HPDE6-E6E7 (cell line): Measurements from ENCODE around the gene KLHL6.

Experiments
- DNase-seq: peaks from one replicate; pipeline ENCODE4 v3.0.0; 2011; ENCODE audit warnings: missing footprints; ENCODE audit errors: extremely low spot score

KLHL6 gene

DNA sequence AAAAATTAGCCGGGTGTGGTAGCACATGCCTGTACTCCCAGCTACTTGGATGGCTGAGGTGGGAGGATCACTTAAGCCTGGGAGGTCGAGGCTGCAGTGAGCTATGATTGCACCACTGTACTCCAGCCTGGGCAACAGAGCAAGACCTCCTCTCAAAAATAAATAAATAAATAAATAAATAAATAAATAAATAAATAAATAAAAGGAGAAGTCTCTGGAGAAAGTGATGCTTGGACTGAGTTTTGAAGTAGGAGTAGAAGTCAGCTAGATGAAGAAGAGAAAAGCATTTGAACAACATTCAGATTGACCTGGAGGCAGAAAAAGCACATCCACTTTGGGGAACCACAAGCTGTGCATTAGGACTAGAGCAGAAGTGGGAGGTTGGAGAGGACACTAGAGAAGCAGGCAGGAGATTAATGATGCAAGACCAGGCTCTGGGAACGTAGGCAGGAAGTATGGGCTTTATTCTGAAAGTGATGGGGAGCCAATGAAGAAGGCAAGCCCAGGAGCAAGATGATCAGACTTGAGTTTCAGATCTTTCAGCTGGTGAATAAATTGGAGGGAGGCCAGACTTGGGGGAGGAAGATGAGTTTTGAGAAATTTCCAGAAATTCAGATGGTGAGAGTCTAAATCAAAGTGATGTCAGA lies 48.7 kb downstream of the KLHL6 start:
- DNase-seq, result no peak

DNA sequence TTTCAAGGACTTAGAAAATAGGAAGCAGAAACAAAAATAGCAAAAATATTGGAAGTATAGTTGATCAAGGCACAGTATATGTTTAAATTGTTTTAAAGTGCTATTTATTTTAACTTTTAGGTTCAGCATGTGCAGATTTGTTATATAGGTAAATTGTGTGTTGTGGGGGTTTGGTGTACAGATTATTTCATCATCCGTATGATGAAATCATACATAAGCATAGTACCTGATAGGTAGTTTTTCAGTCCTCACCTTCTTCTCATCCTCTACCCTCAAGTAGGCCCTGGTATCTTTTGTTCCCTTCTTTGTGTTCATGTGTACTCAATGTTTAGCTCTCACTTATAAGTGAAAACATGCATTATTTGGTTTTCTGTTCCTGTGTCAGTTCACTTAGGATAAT lies 50.9 kb downstream of the KLHL6 start:
- no peak for DNase-seq

DNA sequence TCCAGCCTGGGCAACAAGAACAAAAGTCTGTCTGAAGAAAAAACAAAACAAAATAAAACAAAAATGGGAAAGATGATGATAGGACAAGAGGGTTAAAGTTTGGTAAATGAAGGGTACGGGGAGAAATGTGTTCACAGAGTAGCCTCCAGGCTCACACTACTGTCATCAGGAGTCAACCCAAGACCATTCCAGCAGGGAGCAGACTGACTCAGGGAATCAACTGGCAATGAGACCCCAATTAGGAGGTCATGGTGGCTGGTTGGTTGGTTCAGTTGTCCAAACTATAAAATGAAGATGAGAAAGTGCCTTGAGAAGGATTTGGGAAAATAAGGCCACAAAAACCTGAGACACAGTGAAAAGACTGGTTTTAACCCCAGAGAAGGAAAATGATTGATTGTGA lies 51.8 kb downstream of the KLHL6 start:
- DNase-seq, result no peak

DNA sequence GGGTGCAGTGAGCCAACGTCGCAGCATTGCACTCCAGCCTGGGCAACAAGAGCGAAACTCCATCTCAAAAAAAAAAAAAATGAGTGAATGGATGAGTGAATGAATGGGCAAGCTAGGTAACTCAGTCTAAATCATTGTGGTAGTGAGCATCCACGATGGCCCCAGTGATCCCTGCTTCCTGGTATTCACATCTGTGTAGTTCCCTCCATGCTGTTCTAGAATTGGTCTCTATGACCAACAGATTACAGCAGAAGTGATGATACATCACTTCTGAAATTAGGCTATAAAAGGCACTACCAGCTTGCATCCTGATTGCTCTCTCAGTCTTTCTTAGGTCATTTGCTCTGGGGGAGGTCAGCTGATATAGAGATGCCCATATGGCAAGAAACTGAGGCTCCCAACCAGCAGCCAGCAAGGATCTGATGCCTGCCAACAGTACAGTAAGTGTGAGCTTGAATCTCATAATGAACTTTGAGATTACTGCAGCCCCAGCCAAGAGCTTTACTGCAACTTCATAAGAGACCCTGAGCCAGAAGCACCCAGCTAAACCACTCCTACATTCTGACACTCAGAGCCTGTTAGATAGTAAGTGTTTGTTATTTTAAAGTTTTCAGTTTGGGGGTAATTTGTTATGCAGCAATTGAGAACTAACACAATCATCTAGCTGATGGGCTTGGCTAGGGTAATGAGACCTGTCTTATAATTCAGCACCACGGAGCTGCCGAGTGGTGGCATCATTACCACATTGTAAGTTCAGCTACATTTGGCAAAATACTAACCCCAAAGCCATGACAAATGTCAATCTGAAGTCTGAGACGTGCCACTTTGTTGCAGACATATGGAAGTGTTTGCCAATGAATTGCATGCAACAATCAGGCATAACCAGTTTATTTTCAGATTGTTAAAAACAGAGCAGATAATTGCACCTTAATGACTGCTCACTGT lies 53.0 kb downstream of the KLHL6 start:
- no peak for DNase-seq

DNA sequence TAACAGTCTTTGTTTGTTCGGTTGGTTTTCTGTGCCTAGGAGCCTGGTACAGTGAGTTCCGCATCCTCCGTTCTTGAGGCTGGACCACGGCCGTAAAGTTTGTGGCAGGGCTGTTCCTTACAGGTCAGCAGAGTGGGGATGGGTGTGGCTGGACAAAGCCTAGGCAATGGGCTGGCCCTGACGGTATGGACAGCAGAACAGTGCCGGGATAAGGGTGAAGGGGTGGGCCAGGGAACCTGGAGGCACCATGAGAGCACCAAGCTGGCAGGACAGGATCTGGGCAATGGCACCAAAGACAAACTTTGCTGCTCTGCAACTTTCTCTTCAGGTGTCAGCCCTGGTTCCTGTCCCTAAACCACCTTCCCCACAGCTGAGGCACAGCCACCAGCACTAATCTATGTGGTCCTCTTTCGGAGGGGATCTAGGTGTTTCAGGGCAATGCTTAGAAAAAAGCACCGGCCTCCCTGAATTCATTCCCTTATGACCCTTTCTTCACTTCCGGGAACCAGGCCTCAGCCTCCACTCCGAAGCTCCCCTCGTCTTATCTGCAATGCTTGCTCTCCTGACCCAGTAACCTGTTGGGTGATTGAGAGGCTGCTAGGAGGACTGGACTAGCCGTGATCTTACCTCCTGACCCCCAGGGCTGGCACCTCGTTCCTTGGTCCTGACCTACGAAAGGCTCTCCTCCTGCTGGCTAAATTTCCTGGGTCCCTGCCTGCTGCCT lies 54.4 kb downstream of the KLHL6 start:
- no peak for DNase-seq

DNA sequence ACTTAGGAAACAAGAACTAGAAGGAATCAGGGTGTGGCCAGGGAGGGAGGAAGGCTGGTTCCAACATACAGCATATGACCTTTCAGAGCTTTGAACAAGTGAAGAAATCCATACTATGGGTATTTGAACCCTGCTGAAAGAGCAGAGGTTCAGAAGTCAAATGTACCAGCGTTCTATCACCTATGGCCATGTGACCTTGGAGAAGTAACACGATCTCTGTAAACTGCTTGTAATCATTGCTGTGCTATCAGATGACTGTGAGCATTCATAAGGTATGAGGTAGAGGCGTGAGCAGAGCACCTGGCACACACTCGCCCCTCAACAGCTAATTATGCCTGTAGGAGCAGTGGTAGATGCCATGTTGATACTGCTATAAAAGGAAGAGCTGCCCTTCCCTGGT lies 55.2 kb downstream of the KLHL6 start:
- no peak for DNase-seq

DNA sequence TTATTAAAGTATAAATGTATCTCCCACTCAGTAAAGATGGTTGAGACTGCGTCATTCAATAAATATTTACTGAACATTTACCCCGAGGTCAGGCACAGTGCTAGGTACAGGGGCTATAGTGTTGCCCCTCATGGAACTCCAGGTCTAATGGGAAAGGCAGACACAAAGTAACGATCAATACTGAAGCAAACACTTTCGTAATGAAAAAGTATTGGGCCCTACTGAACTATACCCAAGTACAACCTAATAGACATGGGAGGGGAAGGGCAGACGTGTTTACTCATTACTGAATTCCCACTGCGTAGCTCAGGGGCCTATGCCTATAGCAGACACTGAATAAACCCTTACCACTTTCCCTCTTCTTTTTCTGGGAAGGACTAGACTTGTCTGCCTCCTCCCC lies 56.9 kb downstream of the KLHL6 start:
- DNase-seq, result no peak

DNA sequence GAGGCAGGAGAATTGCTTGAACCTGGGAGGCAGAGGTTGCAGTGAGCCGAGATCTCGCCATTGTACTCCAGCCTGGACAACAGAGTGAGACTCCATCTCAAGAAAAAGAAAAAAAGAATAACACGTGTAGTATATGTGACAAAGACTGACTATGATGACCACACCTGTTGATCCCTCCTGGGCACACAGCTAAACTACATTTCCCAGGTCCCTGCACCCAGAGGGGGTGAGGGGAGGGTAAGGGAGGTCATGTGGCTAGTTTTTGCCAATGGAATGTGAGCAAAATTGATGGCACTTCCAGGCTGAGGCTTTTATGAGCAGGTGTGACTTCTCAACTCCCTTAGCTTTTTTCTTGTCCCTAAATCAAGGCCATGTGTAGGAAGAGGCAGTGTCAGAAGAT lies 58.2 kb downstream of the KLHL6 start:
- DNase-seq, result no peak

DNA sequence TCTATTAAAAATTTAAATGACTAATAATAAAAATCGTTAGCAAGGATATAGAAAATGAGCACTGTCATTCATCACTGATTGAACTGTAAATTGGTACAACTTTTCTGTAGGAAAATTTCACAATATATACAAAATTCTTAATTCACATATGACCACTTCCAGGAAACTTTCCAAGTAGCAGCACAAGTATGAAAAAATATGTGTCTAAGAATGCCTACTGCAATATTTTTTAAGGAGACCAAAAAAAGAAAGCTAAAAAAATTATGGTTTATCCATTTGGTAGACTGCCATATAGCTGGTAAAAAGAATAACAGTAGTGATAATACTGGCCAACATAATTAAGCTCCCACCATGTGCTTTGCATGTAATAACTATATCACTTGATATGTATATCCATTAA lies 59.2 kb downstream of the KLHL6 start:
- no peak for DNase-seq

DNA sequence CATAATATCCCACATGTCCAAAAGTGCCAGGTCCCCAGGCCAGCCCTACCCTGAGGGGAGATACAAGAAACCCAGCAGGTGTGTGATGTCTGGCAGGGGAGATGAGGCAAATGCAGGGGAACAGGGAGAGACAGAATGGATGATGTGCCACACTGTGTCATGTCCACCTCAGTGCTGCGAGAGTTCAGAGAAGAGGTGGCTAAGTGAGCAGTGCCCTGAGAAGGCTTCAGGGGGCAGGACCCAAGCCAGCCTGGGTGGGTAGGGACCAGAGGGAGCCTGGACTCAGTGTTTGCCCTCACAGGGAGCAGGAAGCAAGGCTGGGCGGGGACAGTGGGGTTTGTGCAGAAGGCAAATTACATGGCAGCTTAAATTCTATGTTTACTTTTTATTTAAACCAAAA lies 61.2 kb downstream of the KLHL6 start:
- no peak for DNase-seq

DNA sequence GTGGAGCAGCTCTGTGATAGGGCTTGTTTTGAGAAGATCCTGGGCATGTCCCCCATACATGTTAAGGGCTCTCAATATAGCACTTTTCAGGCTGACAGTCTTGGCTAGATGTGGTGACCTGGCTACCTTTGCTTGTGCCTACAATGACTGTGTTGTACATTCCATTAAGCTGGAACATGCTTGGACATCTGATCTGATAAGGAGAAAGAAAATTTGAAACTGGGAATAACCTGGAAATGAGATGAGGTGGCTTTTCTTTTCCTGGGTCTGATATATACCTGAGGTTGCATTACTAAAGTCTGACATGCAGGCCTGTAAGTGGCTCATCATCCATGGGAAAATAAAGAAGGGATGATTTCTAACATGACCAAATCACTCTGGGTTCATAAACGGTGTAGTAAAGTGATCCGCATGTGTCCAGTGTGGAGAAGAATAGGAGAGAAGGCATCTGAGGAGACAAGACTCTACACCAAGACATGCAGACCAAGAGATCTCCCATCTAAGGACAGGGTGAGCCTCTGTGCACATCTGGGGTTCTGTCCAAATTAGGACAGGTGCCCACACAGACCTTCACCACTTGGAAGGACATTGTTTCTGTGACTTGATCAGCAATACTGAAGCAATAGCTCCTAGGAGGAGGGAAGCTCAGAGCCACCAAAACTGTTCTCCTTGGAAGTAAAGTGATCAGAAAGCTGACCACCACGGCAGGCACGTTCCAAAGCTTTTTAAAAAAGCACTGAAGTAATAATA lies 62.0 kb downstream of the KLHL6 start:
- DNase-seq, result no peak

DNA sequence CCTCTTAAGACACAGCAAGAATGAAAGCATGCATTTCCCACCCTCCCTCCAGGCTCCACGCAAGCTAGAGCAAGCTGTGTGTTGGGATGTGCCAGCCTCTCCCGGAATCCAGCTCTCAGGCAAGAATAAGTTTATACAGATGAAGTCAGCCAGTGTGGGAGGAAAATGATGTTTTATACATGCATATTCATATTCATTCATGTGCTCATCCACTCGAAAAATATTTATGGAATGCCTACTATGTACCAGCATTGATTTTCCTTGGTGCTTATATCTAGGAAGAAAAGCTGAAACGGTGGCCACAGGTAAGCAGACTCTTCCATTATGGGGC lies 62.7 kb downstream of the KLHL6 start:
- DNase-seq, result no peak

DNA sequence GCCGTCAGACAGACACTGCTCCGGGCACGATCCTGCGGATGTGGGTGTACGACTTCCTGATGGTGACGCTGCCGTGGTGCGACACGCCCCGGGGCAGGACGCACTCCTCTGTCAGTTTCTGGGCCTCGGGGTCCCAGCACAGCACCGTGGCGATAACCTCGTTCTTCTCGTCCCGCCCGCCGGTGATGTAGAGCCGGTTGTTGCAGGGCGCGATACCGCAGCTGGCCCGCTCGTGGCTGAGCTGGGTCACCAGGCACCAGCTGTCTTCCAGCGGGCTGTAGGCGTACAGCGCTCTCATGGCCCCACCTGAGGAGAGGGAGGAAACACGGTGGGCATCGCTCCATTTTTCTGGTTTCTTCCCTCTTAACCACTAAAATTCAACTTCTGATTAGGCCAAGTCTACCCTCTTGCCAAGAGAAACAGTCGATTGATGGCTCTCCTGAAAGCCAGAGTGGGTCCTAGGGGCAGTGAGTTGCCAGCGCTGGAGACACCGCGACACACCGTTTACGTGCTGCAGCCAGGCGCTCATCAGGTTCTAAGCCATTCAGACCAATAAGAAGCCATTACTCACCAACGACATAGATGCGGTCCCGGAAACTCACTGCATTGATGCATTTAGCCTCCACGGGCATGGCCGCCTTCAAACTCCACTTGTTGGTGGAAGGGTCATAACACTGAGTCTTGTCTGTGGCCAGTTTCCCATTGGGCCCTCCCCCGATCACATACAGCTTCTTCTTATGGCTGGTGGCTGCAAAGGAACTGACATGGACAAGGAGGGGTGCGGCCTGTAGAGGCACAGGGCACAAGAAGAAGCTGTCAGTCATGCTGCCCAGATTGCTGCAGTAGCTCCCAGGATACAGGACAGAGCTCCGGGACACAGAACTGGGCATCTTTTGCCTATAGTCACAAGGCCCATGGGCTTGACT lies 63.3 kb downstream of the KLHL6 start:
- no peak for DNase-seq

DNA sequence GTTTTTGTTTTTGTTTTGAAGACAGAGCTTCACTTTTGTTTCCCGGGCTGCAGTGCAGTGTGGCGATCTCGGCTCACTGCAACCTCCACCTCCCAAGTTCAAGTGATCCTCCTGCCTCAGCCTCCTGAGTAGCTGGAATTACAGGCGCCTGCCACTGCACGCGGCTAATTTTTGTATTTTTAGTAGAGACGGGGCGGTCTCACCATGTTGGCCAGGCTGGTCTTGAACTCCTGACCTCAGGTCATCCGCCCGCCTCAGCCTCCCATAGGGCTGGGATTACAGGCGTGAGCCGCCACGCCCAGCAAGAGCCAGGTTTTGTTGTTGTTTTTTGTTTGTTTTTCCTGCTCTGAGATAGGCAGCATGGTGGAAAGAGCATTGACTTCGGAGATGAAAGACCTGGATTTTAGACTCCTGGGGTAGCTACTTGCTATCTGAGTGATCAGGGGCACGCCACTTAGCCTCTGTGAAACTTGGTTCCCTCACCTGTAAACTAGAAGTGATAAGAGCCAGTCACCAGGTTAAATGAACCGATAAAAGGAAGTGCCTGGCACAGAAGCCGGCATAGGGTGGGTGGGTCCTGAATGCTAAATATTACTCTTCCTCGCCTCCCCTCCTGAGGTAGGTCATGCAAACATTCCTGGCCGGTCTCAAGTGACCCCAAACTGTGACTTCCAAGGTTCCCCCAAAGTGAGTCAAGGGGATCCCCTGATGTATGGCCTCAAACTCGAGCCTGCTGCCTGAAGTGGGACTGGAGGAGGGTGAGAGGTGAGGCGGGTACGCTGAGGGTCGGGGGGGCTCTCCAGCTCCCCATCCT lies 64.2 kb downstream of the KLHL6 start:
- no peak for DNase-seq

DNA sequence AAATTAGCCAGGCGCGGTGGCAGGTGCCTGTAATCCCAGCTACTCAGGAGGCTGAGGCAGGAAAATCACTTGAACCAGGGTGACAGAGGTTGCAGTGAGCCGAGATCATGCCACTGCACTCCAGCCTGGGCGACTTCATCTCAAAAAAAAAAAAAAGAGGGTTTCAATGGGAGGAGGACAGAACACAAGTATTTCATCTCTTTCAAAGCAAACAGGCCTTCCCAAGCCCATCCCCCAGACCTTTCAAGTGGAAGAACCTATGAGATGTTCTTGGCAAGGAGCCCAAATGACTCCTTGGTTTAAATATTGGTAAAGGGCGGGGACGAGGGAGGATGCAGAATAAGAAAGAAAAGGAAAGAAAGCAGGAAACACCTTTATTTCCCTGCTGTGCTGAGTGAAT lies 64.9 kb downstream of the KLHL6 start:
- DNase-seq, result peak; percentile 49

DNA sequence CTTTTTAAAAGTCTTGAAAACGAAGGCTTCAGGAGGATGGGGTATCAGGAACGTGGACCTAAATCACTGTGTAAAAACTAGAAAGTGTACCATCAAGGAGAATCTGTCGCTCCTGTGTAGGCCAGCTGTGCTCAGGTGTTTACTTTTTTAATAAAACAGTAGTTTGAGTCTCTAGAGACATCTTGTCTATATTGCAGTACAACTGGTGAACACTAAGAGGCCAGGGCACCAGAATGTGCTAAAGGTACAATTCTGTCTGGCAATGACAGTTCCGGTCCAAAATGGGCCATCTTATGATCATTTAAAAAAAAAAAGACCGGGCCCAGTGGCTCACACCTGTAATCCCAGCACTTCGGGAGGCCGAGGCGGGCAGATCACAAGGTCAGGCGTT lies 65.3 kb downstream of the KLHL6 start:
- DNase-seq, result no peak

DNA sequence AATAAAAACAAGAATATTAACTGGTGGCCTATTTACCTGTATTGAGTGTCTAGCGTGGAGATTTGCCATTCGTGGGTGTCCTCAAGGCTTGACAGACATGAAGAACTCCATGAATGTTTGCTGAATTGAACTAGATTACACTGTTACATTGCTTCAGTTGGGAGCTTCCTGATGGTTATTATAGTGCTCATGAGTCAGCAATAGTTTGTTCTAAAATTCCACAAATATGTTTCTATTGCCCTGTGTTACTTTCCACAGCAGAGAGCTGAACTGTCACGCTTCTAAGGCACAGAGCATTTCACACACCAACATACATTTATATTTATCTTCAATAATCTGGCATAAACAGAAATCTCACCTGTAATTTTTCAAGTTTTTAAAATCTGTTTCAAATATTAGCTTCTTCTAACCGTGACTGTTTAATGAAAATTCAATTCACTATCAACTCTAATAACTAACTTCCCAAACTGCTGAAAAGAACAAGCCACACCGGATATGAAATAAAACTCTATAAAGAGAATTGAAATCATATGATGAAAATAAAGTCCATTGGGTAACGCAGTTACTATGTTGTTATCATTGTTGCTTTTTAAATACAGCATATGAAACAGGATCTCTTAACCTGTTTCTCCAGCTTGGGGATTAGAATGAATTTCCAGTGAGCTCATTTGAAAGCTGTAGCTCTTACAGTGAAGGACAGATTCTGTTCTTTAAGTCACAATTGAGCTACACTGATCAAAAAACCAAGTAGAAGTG lies 65.9 kb downstream of the KLHL6 start:
- DNase-seq, result no peak

DNA sequence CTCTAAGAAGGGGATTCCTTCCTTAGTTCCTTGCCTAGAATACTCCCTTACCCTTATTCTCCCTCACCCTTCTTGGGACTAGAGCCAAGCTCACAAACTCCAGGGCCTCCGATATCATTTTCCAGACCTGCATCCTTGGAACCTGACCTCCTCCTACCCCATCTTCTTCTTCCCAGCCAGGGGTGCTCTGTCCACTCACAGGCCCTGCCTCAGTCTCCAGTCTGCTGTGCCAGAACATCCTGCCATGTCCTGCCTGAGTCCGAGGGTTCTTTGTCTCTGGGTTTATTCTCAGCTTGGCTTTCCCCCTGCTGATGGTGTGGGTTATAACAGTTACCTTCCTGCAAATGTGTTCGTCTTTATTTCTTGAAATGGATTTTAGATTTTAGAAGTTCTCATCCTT lies 67.2 kb downstream of the KLHL6 start:
- DNase-seq, result no peak

DNA sequence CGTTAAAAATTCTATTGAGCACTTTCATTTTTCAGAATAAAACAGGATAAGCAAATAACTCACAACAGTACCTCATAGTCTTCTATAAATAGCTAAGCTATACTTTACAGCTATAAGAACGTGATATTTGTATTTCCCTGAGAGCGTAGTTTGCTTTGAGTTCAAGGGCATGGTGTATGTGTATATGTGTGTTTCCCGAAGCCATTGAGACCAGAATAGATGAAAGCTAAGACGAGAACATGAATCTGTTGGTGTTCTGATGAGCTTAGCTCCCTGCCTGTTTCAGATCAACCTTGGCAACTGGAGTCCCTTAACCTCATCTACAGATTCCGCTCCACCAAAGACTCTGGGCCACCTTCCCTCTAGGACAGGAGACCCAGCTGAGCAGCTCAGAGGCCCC lies 67.6 kb downstream of the KLHL6 start:
- DNase-seq, result no peak
